ENCODE results near the gene TNFSF18. TPM values are rescaled to one million over a fixed set of nuclear protein-coding genes. Genes with fewer than 3 reads are reported as not detected.
"Not testable (repeated sequence)": the region's sequence is repeated elsewhere in the genome, so short reads cannot be mapped to it uniquely, and the experiment has no call there.

The TNFSF18 gene
- not detected in 2 replicates for total RNA-seq (2014; rRNA removed; shearing (Covaris generic))

- no peak for DNase-seq (ENCODE audit: low spot score)
These were observed at the start of gene TNFSF18 for GRCh38 chr1:173050865-173051264. TNFSF18 (minus strand) TSS chr1:173050941; CDS start chr1:173050896, 45 bp downstream.

- DNase-seq (ENCODE audit: low spot score) = peak; percentile 12
These were observed 48.4 kb upstream of the TNFSF18 start for GRCh38 chr1:173099166-173099565.

GRCh38 chr1:173098117-173098516, 47.4 kb upstream of the TNFSF18 start:
- no peak for DNase-seq (ENCODE audit: low spot score)

- no peak for DNase-seq (ENCODE audit: low spot score)
These were observed 46.3 kb upstream of the TNFSF18 start for GRCh38 chr1:173097001-173097400.

- no peak for DNase-seq (ENCODE audit: low spot score)
These were observed 44.9 kb upstream of the TNFSF18 start for GRCh38 chr1:173095632-173096031.

GRCh38 chr1:173094541-173094940, 43.8 kb upstream of the TNFSF18 start:
- DNase-seq (ENCODE audit: low spot score) = no peak

GRCh38 chr1:173093691-173094445, 43.1 kb upstream of the TNFSF18 start:
- no peak for DNase-seq (ENCODE audit: low spot score)

GRCh38 chr1:173084292-173084691, 33.6 kb upstream of the TNFSF18 start:
- DNase-seq (ENCODE audit: low spot score) = no peak

GRCh38 chr1:173082913-173083312, 32.2 kb upstream of the TNFSF18 start:
- DNase-seq (ENCODE audit: low spot score) = no peak

- not testable (repeated sequence) for DNase-seq (ENCODE audit: low spot score)
These were observed 23.5 kb upstream of the TNFSF18 start for GRCh38 chr1:173074217-173074616.

GRCh38 chr1:173064011-173064410, 13.3 kb upstream of the TNFSF18 start:
- peak; percentile 17 for DNase-seq (ENCODE audit: low spot score)

- DNase-seq (ENCODE audit: low spot score) = no peak
These were observed 12.4 kb upstream of the TNFSF18 start for GRCh38 chr1:173063171-173063570.

- DNase-seq (ENCODE audit: low spot score) = peak; percentile 70
These were observed 11.6 kb upstream of the TNFSF18 start for GRCh38 chr1:173062150-173062938.

- DNase-seq (ENCODE audit: low spot score) = no peak
These were observed 7.8 kb upstream of the TNFSF18 start for GRCh38 chr1:173058556-173058955.

GRCh38 chr1:173057984-173058383, 7.2 kb upstream of the TNFSF18 start:
- DNase-seq (ENCODE audit: low spot score) = no peak

GRCh38 chr1:173056365-173056764, 5.6 kb upstream of the TNFSF18 start:
- DNase-seq (ENCODE audit: low spot score) = peak; percentile 28

- DNase-seq (ENCODE audit: low spot score) = peak; percentile 26
These were observed 2.0 kb upstream of the TNFSF18 start for GRCh38 chr1:173052681-173053196.

- DNase-seq (ENCODE audit: low spot score) = no peak
These were observed 1.5 kb downstream of the TNFSF18 start for GRCh38 chr1:173049322-173049633.

- DNase-seq (ENCODE audit: low spot score) = no peak
These were observed 2.0 kb downstream of the TNFSF18 start for GRCh38 chr1:173048621-173049321.

GRCh38 chr1:173044656-173045055, 6.1 kb downstream of the TNFSF18 start:
- DNase-seq (ENCODE audit: low spot score) = no peak

- peak; percentile 26 for DNase-seq (ENCODE audit: low spot score)
These were observed 7.5 kb downstream of the TNFSF18 start for GRCh38 chr1:173043253-173043652.

GRCh38 chr1:173042806-173043205, 7.9 kb downstream of the TNFSF18 start:
- no peak for DNase-seq (ENCODE audit: low spot score)

Measured in HT-29 (cell line).